Ishikawa (cell line): ENCODE data around the gene CEP295NL.

ENCODE experiments used
- CEBPB ChIP-seq: IDR thresholded peaks from 2 replicates; pipeline ENCODE4 v1.6.1; 2012
- CREB1 ChIP-seq: IDR thresholded peaks from 2 replicates; pipeline ENCODE4 v1.6.1; 2012; ENCODE audit warnings: low read depth
- EGR1 ChIP-seq: IDR thresholded peaks from 2 replicates; pipeline ENCODE4 v1.6.1; 2012
- EP300 ChIP-seq: IDR thresholded peaks from 2 replicates; pipeline ENCODE4 v1.6.1; 2012; ENCODE audit warnings: borderline replicate concordance
- FOXM1 ChIP-seq: IDR thresholded peaks from 2 replicates; pipeline ENCODE4 v1.6.1; 2012; ENCODE audit warnings: low read depth, borderline replicate concordance
- MAX ChIP-seq: IDR thresholded peaks from 2 replicates; pipeline ENCODE4 v1.6.1; 2012
- NFIC ChIP-seq: IDR thresholded peaks from 2 replicates; pipeline ENCODE4 v1.6.1; 2012
- RAD21 ChIP-seq: IDR thresholded peaks from 2 replicates; pipeline ENCODE4 v1.6.1; 2012; ENCODE audit warnings: low read depth
- REST ChIP-seq: IDR thresholded peaks from 2 replicates; pipeline ENCODE4 v1.6.1; 2012; ENCODE audit warnings: low read depth, mild to moderate bottlenecking
- TAF1 ChIP-seq: IDR thresholded peaks from 2 replicates; pipeline ENCODE4 v1.6.1; 2012; ENCODE audit warnings: low read depth, mild to moderate bottlenecking
- TCF12 ChIP-seq: IDR thresholded peaks from 2 replicates; pipeline ENCODE4 v1.6.1; 2012; ENCODE audit warnings: low read depth
- TEAD4 ChIP-seq: IDR thresholded peaks from 2 replicates; pipeline ENCODE4 v1.6.1; 2012
- YY1 ChIP-seq: IDR thresholded peaks from 2 replicates; pipeline ENCODE4 v1.6.1; 2012; ENCODE audit warnings: low read depth
- ZBTB7A ChIP-seq: IDR thresholded peaks from 2 replicates; pipeline ENCODE4 v1.6.1; 2012; ENCODE audit warnings: low read depth
- TF ChIP-seq, protein P1 (sequence below): IDR thresholded peaks from 2 replicates; pipeline ENCODE4 v1.6.1; 2012

CEP295NL gene

DNA sequence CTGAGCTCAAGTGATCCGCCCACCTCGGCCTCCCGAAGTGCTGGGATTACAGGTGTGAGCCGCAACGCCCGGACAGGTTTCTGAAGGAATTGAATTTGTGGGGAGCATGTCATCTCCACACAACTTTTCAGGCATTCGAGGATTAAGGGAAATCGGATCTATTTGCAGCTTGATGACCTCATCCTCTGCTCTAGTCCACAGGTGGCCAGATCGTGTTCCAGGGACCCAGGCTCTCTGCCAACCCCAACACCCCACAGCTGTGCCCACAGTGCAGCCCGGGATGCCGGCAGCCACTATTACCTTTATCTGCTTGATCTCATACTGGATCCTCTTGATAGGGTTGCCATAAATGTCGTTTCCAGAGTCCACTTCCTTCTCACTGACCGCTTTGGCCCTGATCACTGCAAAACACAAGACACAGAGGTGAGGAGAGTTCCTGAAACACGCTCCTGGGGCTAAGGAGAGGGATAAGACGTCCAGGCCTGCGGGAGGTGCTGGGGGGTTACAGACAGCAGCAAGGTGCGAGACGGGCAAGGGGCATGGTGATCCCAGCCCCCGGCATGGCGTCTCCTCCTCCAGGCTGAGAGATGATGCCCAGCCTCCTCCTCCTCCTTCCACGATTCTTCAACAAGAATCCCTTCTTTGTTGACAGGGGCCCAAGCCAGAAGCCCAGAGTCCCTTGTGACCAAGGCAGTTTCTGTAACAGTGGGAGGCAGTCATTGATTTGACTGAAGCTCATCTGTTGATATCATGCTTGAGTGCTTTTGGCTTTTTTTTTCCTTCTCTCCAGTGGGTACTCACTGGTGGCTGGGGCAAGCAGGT, 29.3 kb downstream of the CEP295NL start:
- TF ChIP-seq MAX (peak; percentile 31; the same call in 1 of the 2 replicates), NFIC (peak; percentile 88), EP300 (no peak), TEAD4 (peak; percentile 51), ZBTB7A (no peak), TCF12 (peak; percentile 92), CEBPB (no peak)

GRCh38 chr17:78872486-78872885, 30.5 kb downstream of the CEP295NL start:
- no peak for TF ChIP-seq MAX
- TF ChIP-seq FOXM1: no peak
- TF ChIP-seq TEAD4: no peak
- TF ChIP-seq TAF1: no peak
- no peak for TF ChIP-seq ZBTB7A
- TF ChIP-seq CEBPB: no peak
- no peak for TF ChIP-seq YY1
- TF ChIP-seq, protein P1, sequence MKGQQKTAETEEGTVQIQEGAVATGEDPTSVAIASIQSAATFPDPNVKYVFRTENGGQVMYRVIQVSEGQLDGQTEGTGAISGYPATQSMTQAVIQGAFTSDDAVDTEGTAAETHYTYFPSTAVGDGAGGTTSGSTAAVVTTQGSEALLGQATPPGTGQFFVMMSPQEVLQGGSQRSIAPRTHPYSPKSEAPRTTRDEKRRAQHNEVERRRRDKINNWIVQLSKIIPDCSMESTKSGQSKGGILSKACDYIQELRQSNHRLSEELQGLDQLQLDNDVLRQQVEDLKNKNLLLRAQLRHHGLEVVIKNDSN: no peak
- no peak for TF ChIP-seq REST
- TF ChIP-seq TCF12: no peak
- no peak for TF ChIP-seq RAD21
- TF ChIP-seq CREB1: no peak
- TF ChIP-seq NFIC: no peak
- TF ChIP-seq EGR1: no peak
- TF ChIP-seq EP300: no peak

GRCh38 chr17:78870621-78871020, 32.4 kb downstream of the CEP295NL start:
- TF ChIP-seq ZBTB7A (no peak), EP300 (no peak), FOXM1 (no peak), RAD21 (no peak), TAF1 (no peak), TEAD4 (no peak), NFIC (no peak), CREB1 (no peak), YY1 (no peak)

DNA sequence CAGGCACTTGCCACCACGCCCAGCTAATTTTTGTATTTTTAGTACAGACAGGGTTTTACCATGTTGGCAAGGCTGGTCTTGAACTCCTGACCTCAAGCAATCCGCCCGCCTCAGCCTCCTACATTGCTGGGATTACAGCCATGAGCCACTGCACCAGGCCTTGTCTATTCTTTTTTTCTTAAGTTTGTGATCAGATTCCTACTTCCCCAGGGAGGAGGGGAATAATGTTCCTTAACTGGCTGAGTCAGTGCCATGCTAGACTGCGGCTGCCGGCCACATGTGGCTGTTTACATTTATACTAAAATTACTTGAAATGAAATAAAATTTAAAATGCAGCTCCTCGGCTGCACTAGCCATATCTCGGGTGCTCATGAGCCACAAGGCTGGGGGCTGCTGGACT, 34.6 kb downstream of the CEP295NL start:
- no peak for TF ChIP-seq CEBPB
- TF ChIP-seq ZBTB7A: no peak
- no peak for TF ChIP-seq TAF1
- TF ChIP-seq YY1: no peak
- no peak for TF ChIP-seq NFIC
- TF ChIP-seq, protein P1: no peak
- no peak for TF ChIP-seq EP300
- no peak for TF ChIP-seq RAD21
- no peak for TF ChIP-seq EGR1
- no peak for TF ChIP-seq REST
- no peak for TF ChIP-seq MAX
- TF ChIP-seq TCF12: no peak
- no peak for TF ChIP-seq CREB1
- TF ChIP-seq TEAD4: no peak
- no peak for TF ChIP-seq FOXM1

GRCh38 chr17:78865682-78866390, 37.2 kb downstream of the CEP295NL start:
- TF ChIP-seq YY1 (no peak), RAD21 (peak; percentile 94)
